Activated naive CD4-positive, alpha-beta T cell treated with anti-CD3 and anti-CD28 coated beads, Interleukin-2, amount 50 U/mL, for 72 hours (primary cell): ENCODE measurements around the gene DEFB125. TPM values are rescaled to one million over a fixed set of nuclear protein-coding genes. Genes with fewer than 3 reads are reported as not detected.
"Not testable (repeated sequence)": the region's sequence is repeated elsewhere in the genome, so short reads cannot be mapped to it uniquely, and the experiment has no call there.

Experiments used
- ATAC-seq, 2 donors: fragments of 150-1000 bp; cut with Tn5 transposase; 2 replicates each; pipeline ENCODE4 v1.10.0; 2021; ENCODE audit warnings: mild to moderate bottlenecking in 2 of 2, moderate library complexity in 2 of 2
- DNase-seq, 2 donors: peaks; one replicate each; pipeline ENCODE4 v3.0.0; 2021 to 2022; ENCODE audit warnings: low spot score in 2 of 2
- H3K27ac Mint-ChIP-seq, 2 donors: one replicate each; pipeline ENCODE4 v1.8.0; 2022; ENCODE audit warnings: mild to moderate bottlenecking in 2 of 2, mixed read lengths in 2 of 2
- H3K36me3 Mint-ChIP-seq, 2 donors: one replicate each; pipeline ENCODE4 v1.8.0; 2022; ENCODE audit warnings: mixed read lengths in 2 of 2
- H3K9me3 Mint-ChIP-seq, 2 donors: one replicate each; pipeline ENCODE4 v1.8.0; 2022; ENCODE audit warnings: mixed read lengths in 2 of 2
- total RNA-seq, 2 donors: library from RNA; stranded (reverse); gene quantifications; one replicate each; pipeline ENCODE4 v1.2.3, GENCODE V29; 2022

Gene DEFB125
- total RNA-seq, result not detected

DNA sequence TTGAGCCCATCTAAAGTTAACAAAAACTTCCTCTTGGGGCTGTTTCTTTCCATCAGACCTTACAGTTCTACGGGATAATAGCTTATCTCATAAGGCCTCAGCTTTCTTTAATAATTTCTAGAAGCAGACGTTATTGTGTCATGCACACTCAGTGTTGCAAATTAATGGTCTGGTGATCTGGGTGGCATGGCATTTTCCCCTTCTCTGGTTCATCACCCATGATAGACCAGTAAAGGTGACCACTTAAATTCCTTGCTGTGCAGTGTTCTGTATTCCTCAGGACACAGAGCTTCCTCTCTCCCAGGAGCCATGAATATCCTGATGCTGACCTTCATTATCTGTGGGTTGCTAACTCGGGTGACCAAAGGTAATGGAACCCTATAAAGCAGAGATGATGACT, at the start of gene DEFB125:
TSS of gene DEFB125 (plus strand) at position 272 of the 400 bp plus-strand sequence. CDS start at position 310, 38 bp downstream.
- no peaks in the 10 kb centered on the region for H3K9me3 Mint-ChIP-seq
- H3K27ac Mint-ChIP-seq, result no peak within 1 kb of the TSS
- no peaks in the 10 kb centered on the region for H3K36me3 Mint-ChIP-seq
- no peak for DNase-seq
- no peak for ATAC-seq

- DNase-seq (no peak), ATAC-seq (no peak)
- Mint-ChIP-seq H3K9me3 (no peaks in the 10 kb centered on the region), H3K27ac (no peak overlapping the region), H3K36me3 (no peaks in the 10 kb centered on the region)
Observed at GRCh38 chr20:60035-60918, 27.2 kb upstream of the DEFB125 start.

DNA sequence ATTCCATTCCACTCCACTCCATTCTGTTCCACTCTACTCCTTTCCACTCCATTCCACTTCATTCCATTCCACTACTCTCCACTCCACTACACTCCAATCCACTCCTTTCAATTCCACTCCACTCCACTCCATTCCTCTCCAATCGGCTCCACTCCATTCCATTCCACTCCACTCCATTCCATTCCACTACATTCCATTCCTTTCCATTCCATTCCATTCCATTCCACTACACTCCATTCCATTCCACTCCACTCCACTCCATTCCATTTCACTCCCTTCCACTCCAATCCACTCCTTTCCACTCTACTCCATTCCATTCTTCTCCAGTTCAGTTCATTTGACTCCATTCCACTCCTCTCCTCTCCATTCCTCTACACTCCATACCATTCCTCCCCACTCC, 26.2 kb upstream of the DEFB125 start:
- DNase-seq (no peak), ATAC-seq (no peak)
- no peak overlapping the region for H3K27ac Mint-ChIP-seq
- H3K9me3 Mint-ChIP-seq, result no peaks in the 10 kb centered on the region
- H3K36me3 Mint-ChIP-seq, result no peaks in the 10 kb centered on the region

GRCh38 chr20:61757-62156, 25.7 kb upstream of the DEFB125 start:
- H3K9me3 Mint-ChIP-seq, result no peaks in the 10 kb centered on the region
- H3K36me3 Mint-ChIP-seq, result no peaks in the 10 kb centered on the region
- ATAC-seq, result no peak
- no peak for DNase-seq
- no peak overlapping the region for H3K27ac Mint-ChIP-seq

GRCh38 chr20:62487-62886, 25.0 kb upstream of the DEFB125 start:
- H3K9me3 Mint-ChIP-seq, result no peaks in the 10 kb centered on the region
- ATAC-seq, result no peak
- H3K36me3 Mint-ChIP-seq, result no peaks in the 10 kb centered on the region
- no peak overlapping the region for H3K27ac Mint-ChIP-seq
- no peak for DNase-seq

GRCh38 chr20:64026-64603, 23.4 kb upstream of the DEFB125 start:
- Mint-ChIP-seq H3K36me3 (no peaks in the 10 kb centered on the region), H3K9me3 (no peaks in the 10 kb centered on the region), H3K27ac (no peak overlapping the region)
- ATAC-seq (no peak), DNase-seq (no peak)

- Mint-ChIP-seq H3K9me3 (no peaks in the 10 kb centered on the region), H3K27ac (no peak overlapping the region), H3K36me3 (no peaks in the 10 kb centered on the region)
- no peak for ATAC-seq
- DNase-seq, result no peak
Observed at GRCh38 chr20:64766-65322, 22.6 kb upstream of the DEFB125 start.

- DNase-seq (no peak), ATAC-seq (no peak)
- peaks cover 16 to 21% of the 10 kb centered on the region in 2 donors for H3K9me3 Mint-ChIP-seq
- H3K27ac Mint-ChIP-seq, result no peak overlapping the region
- H3K36me3 Mint-ChIP-seq, result peaks cover 0 to 16% of the 10 kb centered on the region in 2 donors
Observed at GRCh38 chr20:77231-77630, 10.2 kb upstream of the DEFB125 start.

DNA sequence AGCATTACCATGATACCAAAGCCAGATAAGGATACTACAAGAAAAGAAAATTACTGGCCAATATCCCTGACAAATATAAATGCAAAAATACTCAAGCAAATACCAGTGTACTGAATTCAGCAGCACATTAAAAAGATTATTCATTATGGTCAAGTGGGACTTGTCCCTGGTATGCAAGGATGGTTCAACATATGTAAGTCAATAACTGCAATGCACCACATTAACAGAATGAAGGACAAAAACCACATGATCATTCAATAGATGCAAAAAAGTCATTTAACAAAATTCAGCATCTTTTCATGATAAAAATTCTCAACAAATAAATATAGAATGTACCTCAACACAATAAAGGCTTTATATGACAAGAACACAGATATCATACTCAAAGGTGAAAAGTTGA, 9.1 kb upstream of the DEFB125 start:
- peaks cover 16 to 21% of the 10 kb centered on the region in 2 donors for H3K9me3 Mint-ChIP-seq
- H3K36me3 Mint-ChIP-seq, result peaks cover 0 to 13% of the 10 kb centered on the region in 2 donors
- H3K27ac Mint-ChIP-seq, result no peak overlapping the region
- DNase-seq, result no peak
- no peak for ATAC-seq

GRCh38 chr20:79565-79964, 7.9 kb upstream of the DEFB125 start:
- no peak for ATAC-seq
- peaks cover 0 to 11% of the 10 kb centered on the region in 2 donors for H3K36me3 Mint-ChIP-seq

DNA sequence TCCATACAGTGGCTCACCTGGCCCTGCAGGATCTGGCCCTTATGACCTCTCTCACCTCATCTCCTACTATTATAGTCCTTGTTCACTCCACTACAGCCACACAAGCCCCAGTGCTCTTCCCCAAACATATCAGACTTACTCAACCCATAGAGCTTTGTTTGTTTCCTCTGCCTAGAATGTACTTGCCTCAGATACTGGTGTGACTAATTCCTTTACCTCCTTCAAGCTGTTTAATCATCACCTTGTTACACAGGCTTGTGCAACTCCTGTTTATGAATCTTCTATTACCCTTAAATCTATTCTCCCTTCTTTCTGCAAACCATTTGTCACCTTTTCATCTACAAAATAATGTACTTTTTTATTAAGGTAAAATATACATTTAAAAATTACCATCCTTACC, 3.2 kb downstream of the DEFB125 start:
- Mint-ChIP-seq H3K27ac (no peak overlapping the region), H3K36me3 (peaks cover 0 to 6% of the 10 kb centered on the region in 2 donors), H3K9me3 (peaks cover 7 to 11% of the 10 kb centered on the region in 2 donors)
- no peak for DNase-seq
- ATAC-seq, result peak in 1 of 2 donors; percentile 55

More at GRCh38 chr20:79565-79964, 7.9 kb upstream of the DEFB125 start:
- H3K9me3 Mint-ChIP-seq, result peaks cover 16 to 19% of the 10 kb centered on the region in 2 donors
- no peak for DNase-seq
- H3K27ac Mint-ChIP-seq, result no peak overlapping the region

GRCh38 chr20:93641-94040, 6.2 kb downstream of the DEFB125 start:
- ATAC-seq (no peak), DNase-seq (no peak)
- no peak overlapping the region for H3K27ac Mint-ChIP-seq
- peaks cover 9 to 18% of the 10 kb centered on the region in 2 donors for H3K9me3 Mint-ChIP-seq
- peaks cover 0 to 14% of the 10 kb centered on the region in 2 donors for H3K36me3 Mint-ChIP-seq

DNA sequence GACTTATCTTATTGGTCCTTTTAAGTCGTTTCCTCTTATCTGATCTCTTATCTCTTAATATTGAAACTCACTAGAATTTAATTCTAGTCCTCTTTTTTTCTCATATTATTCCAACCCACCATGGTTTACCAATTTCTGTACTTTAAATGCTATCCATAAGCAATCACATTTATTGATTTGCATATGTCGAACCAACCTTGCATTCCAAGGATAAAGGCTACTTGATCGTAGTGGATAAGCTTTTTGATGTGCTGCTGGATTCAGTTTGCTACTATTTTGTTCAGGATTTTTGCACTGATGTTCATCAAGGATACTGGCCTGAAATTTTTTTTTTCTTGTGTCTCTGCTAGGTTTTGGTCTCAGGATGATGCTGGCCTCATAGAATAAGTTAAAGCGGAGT, 7.7 kb downstream of the DEFB125 start:
- Mint-ChIP-seq H3K36me3 (peaks cover 0 to 14% of the 10 kb centered on the region in 2 donors), H3K9me3 (peaks cover 9 to 18% of the 10 kb centered on the region in 2 donors), H3K27ac (no peak overlapping the region)
- DNase-seq (no peak), ATAC-seq (no peak)

- ATAC-seq, DNase-seq, H3K27ac Mint-ChIP-seq: not testable (repeated sequence)
- Mint-ChIP-seq H3K9me3 (peaks cover 9 to 18% of the 10 kb centered on the region in 2 donors), H3K36me3 (peaks cover 0 to 14% of the 10 kb centered on the region in 2 donors)
Observed at GRCh38 chr20:97691-98090, 10.2 kb downstream of the DEFB125 start.

DNA sequence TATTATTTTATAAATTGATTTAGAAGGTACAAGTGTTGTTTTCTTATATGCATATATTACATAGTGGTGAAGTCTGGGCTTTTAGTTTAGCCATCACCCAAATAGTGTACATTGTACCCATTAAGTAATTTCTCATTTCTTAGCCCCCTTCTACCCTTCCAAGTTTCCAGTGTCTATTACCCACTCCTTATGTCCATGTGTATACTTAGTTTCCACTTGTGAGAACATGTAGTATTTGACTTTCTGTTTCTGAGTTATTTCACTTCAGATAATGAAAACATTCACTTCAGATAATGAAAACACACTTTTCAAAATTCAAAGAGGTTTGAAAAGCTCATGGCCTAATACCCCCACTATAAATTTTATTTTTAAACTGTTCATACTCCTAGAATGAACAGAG, 14.5 kb downstream of the DEFB125 start:
- Mint-ChIP-seq H3K27ac (no peak overlapping the region), H3K9me3 (no peaks in the 10 kb centered on the region), H3K36me3 (no peaks in the 10 kb centered on the region)
- DNase-seq (no peak), ATAC-seq (no peak)

DNA sequence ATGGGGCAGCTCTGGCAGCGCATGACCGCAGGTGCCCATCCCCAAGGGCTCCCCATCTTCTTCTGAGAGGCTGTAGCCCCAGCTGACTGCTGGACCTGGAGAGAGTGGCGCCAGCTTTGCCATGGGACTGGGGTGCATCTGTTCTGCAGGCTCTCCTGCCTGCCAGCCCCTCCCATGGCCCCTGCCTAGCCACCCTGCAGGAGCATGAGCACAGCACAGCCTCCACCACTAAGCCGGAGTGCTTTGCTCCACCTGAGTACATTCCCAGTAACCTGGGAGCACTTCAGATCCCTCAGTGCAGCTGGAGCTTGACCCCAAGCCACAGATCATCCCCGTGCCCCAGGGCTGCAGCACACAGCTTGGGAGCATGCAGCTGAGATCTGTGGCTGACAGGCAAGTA, 16.0 kb downstream of the DEFB125 start:
- H3K27ac Mint-ChIP-seq, result no peak overlapping the region
- ATAC-seq (no peak), DNase-seq (no peak)
- H3K9me3 Mint-ChIP-seq, result no peaks in the 10 kb centered on the region
- H3K36me3 Mint-ChIP-seq, result no peaks in the 10 kb centered on the region

GRCh38 chr20:112396-112795, 24.9 kb downstream of the DEFB125 start:
- DNase-seq (no peak), ATAC-seq (no peak)
- H3K27ac Mint-ChIP-seq, result no peak overlapping the region
- peaks cover 0 to 10% of the 10 kb centered on the region in 2 donors for H3K36me3 Mint-ChIP-seq
- peaks cover 0 to 7% of the 10 kb centered on the region in 2 donors for H3K9me3 Mint-ChIP-seq
